ENCODE data around the gene ADA.

GRCh38 chr20:44592366-44592765, 59.1 kb downstream of the ADA start:
- TF ChIP-seq CTCF (IDR thresholded peaks at IDR 0.05; ENCODE audit: low read depth, low read length, poor library complexity, severe bottlenecking) (no peak), EZH2phosphoT487 (IDR thresholded peaks at IDR 0.05; ENCODE audit: borderline replicate concordance, low read length) (no peak)

Data from DOHH2 (cell line).